Measurements from ENCODE around the gene UPF1. TPM values are rescaled to one million over a fixed set of nuclear protein-coding genes. Genes with fewer than 3 reads are reported as not detected.

UPF1 gene
- total RNA-seq, 8 experiments from 2014 or later, result 19.0 to 61.6 (median 28.9) TPM

- no peak overlapping the region for H3K4me3 ChIP-seq
- ATAC-seq (replicated peaks in 6 of 8), result no peak
- WGBS, 10 experiments, result 20 to 95% (median 83%) methylated on average over 1 to 7 of the region's 7 CpGs; no CpG with 5 or more reads in 2 of the 10 experiments
- H3K27ac ChIP-seq, result no peak overlapping the region
- in situ Hi-C loops (cut with MboI; ENCODE audit: low pct_unique_long_range_greater_than_20kb in 2 of 9, low sequenced_read_pairs in 9 of 9, unreplicated experiment in 9 of 9), result loop anchor here in 4 of 9 experiments (25.0 kb wide), 2 partner anchors 284 to 409 kb away; partner anchors contain the start of gene REX1BD (in 2 of the 4)
- no peaks in the 10 kb centered on the region for H3K4me1 ChIP-seq (replicated peaks in 1 of 2)
These were observed 39.8 kb downstream of the UPF1 start for GRCh38 chr19:18871543-18871942.

GRCh38 chr19:18875726-18876125, 44.0 kb downstream of the UPF1 start:
- WGBS, 10 experiments, result 0 to 100% (median 80%) methylated on average over 1 to 5 of the region's 5 CpGs; no CpG with 5 or more reads in 3 of the 10 experiments
- ATAC-seq (replicated peaks in 6 of 8), result peak in 2 of 8 experiments; percentile 20 to 48

GRCh38 chr19:18876865-18877264, 45.1 kb downstream of the UPF1 start:
- no peak overlapping the region for H3K4me3 ChIP-seq
- in situ Hi-C loops (cut with MboI; ENCODE audit: low pct_unique_long_range_greater_than_20kb in 2 of 9, low sequenced_read_pairs in 9 of 9, unreplicated experiment in 9 of 9), result no loop called here
- 77 to 100% (median 95%) methylated on average over 2 to 6 of the region's 7 CpGs; no CpG with 5 or more reads in 3 of the 10 experiments for WGBS, 10 experiments
- ATAC-seq (replicated peaks in 6 of 8), result no peak
- H3K27ac ChIP-seq, result no peak overlapping the region
- no peaks in the 10 kb centered on the region for H3K4me1 ChIP-seq (replicated peaks in 1 of 2)

More at GRCh38 chr19:18875726-18876125, 44.0 kb downstream of the UPF1 start:
- in situ Hi-C loops (cut with MboI; ENCODE audit: low pct_unique_long_range_greater_than_20kb in 2 of 9, low sequenced_read_pairs in 9 of 9, unreplicated experiment in 9 of 9), result no loop called here
- Histone ChIP-seq H3K27ac (no peak overlapping the region), H3K4me3 (no peak overlapping the region), H3K4me1 (replicated peaks in 1 of 2) (no peaks in the 10 kb centered on the region)

GRCh38 chr19:18878058-18878797, 46.5 kb downstream of the UPF1 start:
- no peaks in the 10 kb centered on the region for H3K4me1 ChIP-seq (replicated peaks in 1 of 2)
- no peak overlapping the region for H3K4me3 ChIP-seq
- ATAC-seq (replicated peaks in 6 of 8), result peak in 2 of 8 experiments; percentile 11 to 19
- H3K27ac ChIP-seq, result no peak overlapping the region
- in situ Hi-C loops (cut with MboI; ENCODE audit: low pct_unique_long_range_greater_than_20kb in 2 of 9, low sequenced_read_pairs in 9 of 9, unreplicated experiment in 9 of 9), result no loop called here
- 76 to 100% (median 97%) methylated on average over 1 to 13 of the region's 25 CpGs; no CpG with 5 or more reads in 4 of the 10 experiments for WGBS, 10 experiments

GRCh38 chr19:18878858-18879578, 47.3 kb downstream of the UPF1 start:
- in situ Hi-C loops (cut with MboI; ENCODE audit: low pct_unique_long_range_greater_than_20kb in 2 of 9, low sequenced_read_pairs in 9 of 9, unreplicated experiment in 9 of 9), result no loop called here
- ATAC-seq (replicated peaks in 6 of 8), result peak in 6 of 8 experiments; percentile 4 to 31 (median 18)
- WGBS, 10 experiments, result 91 to 100% (median 96%) methylated on average over 2 to 16 of the region's 34 CpGs; no CpG with 5 or more reads in 5 of the 10 experiments
- Histone ChIP-seq H3K27ac (no peak overlapping the region), H3K4me1 (replicated peaks in 1 of 2) (no peaks in the 10 kb centered on the region), H3K4me3 (no peak overlapping the region)

DNA sequence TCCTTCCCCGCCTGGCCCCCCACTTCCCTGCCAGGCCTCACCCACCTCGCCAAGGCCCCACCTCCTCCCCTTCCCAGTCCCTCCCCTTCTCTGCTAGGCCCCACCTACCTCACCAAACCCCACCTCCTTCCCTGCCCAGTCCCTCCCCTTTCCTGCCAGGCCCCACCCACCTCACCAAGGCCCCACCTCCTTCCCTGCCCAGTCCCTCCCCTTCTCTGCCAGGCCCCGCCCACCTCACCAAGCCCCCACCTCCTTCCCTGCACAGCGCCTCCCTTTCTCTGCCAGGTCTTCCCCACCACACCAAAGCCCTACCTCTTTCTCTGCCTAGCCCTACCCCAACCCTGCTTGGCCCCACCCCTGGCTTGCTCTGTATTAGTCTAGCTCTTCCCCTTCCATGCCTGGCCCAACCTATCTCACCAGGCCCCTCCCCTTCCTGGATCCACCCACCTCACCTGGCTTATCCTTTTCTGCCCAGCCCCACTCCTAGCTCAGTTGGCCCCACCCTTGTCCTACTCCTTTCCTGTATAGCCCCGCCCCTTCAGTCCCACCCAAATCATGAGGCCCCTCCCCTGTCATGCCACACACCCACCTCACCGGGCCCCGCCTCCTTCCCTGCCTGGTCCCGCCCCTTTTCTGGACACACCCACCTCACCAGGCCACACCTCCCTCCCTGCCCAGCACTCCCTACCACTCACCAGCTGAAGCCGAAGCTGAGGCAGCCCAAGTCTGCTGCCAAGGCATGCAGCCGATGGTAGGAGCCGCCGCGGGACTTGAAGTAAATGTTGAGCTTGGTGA, 48.0 kb downstream of the UPF1 start:
- Histone ChIP-seq H3K27ac (no peak overlapping the region), H3K4me3 (no peak overlapping the region), H3K4me1 (replicated peaks in 1 of 2) (no peaks in the 10 kb centered on the region)
- ATAC-seq (replicated peaks in 6 of 8), result peak; percentile 17 to 74 (median 47)
- no CpG with 5 or more reads among the region's 13 CpGs for WGBS, 10 experiments
- in situ Hi-C loops (cut with MboI; ENCODE audit: low pct_unique_long_range_greater_than_20kb in 2 of 9, low sequenced_read_pairs in 9 of 9, unreplicated experiment in 9 of 9), result no loop called here

DNA sequence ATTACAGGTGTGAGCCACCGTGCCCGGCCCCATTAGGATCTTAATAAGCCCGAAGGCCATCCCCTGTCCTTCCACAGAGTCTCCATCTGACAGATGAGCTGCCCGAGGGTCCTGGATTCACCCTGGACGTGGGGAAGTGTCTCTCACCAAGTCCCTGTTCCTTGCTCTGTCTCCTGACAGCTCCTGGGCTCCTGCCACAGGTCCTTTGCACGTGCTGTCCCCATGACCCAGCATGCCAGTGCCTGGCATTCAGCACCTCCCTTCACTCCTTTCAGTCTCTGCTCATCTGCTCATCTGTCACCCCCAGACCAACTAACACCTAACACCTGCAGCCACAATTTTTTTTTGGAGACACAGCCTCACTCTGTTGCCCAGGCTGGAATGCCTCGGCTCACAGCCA, 49.7 kb downstream of the UPF1 start:
- in situ Hi-C loops (cut with MboI; ENCODE audit: low pct_unique_long_range_greater_than_20kb in 2 of 9, low sequenced_read_pairs in 9 of 9, unreplicated experiment in 9 of 9), result no loop called here
- no peak overlapping the region for H3K27ac ChIP-seq

DNA sequence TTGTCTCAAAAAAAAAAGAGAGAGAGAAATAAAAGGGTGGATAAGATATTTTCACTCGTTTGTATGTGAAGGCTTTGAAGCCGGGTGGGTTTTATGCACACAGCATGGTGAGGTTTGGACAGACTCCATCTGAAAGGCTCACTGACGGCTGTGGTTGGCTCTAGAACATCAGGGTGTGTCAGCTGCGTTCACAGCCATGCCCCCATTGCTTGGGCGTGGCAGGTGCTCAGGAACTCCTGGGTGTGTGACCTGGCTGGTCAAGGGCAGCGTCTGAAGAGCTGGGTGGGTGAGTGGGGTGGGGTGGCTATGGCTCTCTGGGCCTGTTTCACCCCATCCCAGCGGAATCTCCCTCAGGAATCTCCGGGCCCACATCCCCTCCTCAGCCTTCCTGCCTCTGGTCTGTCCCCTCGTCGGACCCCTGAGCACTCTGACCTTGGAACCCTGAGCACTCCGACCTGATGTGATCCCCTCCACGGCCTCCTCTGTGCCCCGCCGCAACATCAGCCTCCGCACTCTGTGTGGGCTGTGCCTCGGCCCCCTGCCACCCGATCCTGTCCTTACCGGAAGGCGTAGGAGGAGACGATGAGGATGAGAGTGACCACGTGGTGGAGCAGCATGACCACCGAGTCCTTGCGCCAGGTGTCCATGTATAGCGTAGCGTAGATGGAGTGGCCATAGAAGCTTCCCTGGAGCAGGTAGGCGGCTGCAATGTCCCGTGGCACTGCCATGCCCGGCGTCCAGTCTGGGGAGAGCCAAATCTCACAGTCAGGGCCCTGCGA, 52.0 kb downstream of the UPF1 start:
- no peaks in the 10 kb centered on the region for H3K4me1 ChIP-seq (replicated peaks in 1 of 2)
- H3K27ac ChIP-seq, result no peak overlapping the region
- in situ Hi-C loops (cut with MboI; ENCODE audit: low pct_unique_long_range_greater_than_20kb in 2 of 9, low sequenced_read_pairs in 9 of 9, unreplicated experiment in 9 of 9), result no loop called here
- peak in 2 of 8 experiments; percentile 8 to 12 for ATAC-seq (replicated peaks in 6 of 8)
- 0 to 100% (median 90%) methylated on average over 1 to 12 of the region's 30 CpGs; no CpG with 5 or more reads in 3 of the 10 experiments for WGBS, 10 experiments
- H3K4me3 ChIP-seq, result no peak overlapping the region

More for the DNA sequence above, 49.7 kb downstream of the UPF1 start:
- no peak for ATAC-seq (replicated peaks in 6 of 8)
- no peak overlapping the region for H3K4me3 ChIP-seq
- WGBS, 10 experiments, result 67 to 100% (median 87%) methylated on average over 1 to 6 of the region's 7 CpGs; no CpG with 5 or more reads in 3 of the 10 experiments
- H3K4me1 ChIP-seq (replicated peaks in 1 of 2), result no peaks in the 10 kb centered on the region

GRCh38 chr19:18886972-18887371, 55.2 kb downstream of the UPF1 start:
- in situ Hi-C loops (cut with MboI; ENCODE audit: low pct_unique_long_range_greater_than_20kb in 2 of 9, low sequenced_read_pairs in 9 of 9, unreplicated experiment in 9 of 9), result no loop called here
- Histone ChIP-seq H3K4me1 (replicated peaks in 1 of 2) (no peaks in the 10 kb centered on the region), H3K4me3 (no peak overlapping the region), H3K27ac (no peak overlapping the region)
- no peak for ATAC-seq (replicated peaks in 6 of 8)
- WGBS, 10 experiments, result 30 to 100% (median 79%) methylated on average over 1 to 4 of the region's 4 CpGs; no CpG with 5 or more reads in 4 of the 10 experiments

DNA sequence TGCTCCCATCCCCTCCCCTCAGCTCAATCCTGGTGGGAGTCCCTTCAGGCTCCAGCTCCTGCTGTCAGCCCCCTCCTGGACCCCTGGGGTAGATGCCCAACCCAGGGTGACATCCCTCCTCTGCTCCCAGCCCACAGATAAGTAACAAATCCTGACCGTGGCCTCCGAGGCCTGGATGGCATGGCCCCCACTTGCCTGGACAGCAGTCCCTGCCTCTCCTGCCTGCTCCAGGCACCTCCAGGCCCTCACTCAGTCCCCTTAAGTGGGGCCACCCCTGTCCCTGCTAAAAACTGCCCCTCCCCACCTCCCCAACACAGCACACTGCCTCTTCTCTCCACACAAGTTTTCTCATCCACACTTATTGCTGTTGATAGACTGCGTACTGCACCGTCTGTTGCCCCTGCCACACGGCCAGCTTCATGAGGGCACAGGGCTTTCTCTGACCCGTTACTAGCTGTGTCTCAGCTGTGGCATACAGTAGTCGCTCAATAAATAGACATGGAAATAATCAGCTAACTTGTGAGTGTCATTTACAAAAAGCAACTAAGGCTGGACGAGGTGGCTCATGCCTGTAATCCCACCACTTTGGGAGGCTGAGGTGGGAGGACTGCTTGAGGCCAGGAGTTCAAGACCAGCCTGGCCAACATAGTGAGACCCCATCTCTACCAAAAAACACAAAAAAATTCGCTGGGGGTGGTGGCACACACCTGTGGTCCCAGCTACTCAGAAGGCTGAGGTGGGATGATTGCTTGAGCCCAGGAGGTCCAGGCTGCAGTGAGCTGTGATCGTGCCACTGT, 58.4 kb downstream of the UPF1 start:
- WGBS, 10 experiments, result 20 to 100% (median 71%) methylated on average over 1 to 6 of the region's 10 CpGs; no CpG with 5 or more reads in 3 of the 10 experiments
- no peak for ATAC-seq (replicated peaks in 6 of 8)
- Histone ChIP-seq H3K27ac (no peak overlapping the region), H3K4me3 (no peak overlapping the region), H3K4me1 (replicated peaks in 1 of 2) (peaks cover 5 to 9% of the 10 kb centered on the region in 2 donors)
- in situ Hi-C loops (cut with MboI; ENCODE audit: low pct_unique_long_range_greater_than_20kb in 2 of 9, low sequenced_read_pairs in 9 of 9, unreplicated experiment in 9 of 9), result no loop called here

DNA sequence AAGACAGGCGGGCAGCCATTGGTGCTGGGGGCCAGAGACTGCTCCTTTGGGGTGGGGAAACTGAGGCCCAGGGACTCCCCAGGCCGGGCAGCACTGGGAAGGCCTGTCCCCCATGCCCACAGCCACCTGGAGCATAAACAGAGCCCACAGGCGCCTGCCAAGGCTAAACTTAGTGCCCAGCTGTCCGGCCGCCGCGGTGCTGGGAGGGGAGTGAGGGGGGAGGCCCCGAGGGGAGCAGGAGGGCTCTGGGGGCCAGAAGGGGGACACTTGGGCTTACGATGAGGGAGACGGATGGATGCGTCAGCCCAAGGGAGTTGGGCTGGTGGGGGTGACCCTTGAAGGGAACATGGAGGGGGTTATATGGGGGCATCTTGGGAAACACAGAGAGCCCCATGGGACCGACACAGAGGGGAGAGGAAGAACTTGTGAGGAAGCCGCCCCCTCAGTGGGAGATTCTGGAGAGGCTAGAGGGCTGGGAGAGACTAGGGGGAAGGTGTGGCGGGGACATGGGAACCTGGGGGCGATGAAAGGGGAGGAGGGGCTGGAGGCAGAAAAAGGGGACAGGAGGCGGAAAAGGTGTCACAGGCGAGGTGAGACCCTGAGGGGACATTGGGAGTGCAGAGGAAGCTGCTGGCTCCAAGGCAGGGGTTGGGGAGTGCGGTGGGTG, 62.0 kb downstream of the UPF1 start:
- no peak for ATAC-seq (replicated peaks in 6 of 8)
- peak overlapping the region; percentile 70 to 95 (median 88) for H3K4me3 ChIP-seq
- no CpG with 5 or more reads among the region's 18 CpGs for WGBS, 10 experiments
- peaks cover 5 to 9% of the 10 kb centered on the region in 2 donors for H3K4me1 ChIP-seq (replicated peaks in 1 of 2)
- in situ Hi-C loops (cut with MboI; ENCODE audit: low pct_unique_long_range_greater_than_20kb in 2 of 9, low sequenced_read_pairs in 9 of 9, unreplicated experiment in 9 of 9), result no loop called here
- no peak overlapping the region for H3K27ac ChIP-seq

Data from motor neuron (in vitro differentiated cells).